GM12878 (cell line): Measurements from ENCODE around the gene RBMS3. TPM values are rescaled to one million over a fixed set of nuclear protein-coding genes. Genes with fewer than 3 reads are reported as not detected.

ENCODE experiments used
- ATAC-seq: fragments of 200-7000 bp; cut with Tn5 transposase; 3 replicates; pipeline ENCODE4 v1.9.1; 2020; ENCODE audit warnings: mild to moderate bottlenecking, moderate library complexity
- BruUV-seq: library from RNA; stranded (reverse); fragments of 400-500 nt; replicated peaks from 2 replicates; lab custom pipeline; 2021; lab: Mats Ljungman, UMichigan
- CTCF ChIA-PET: fragments of 300-600 bp; sonication (Branson Sonifier 250); formaldehyde crosslinking; extraction: SDS; loops from one replicate; lab custom pipeline; 2021; ENCODE audit warnings: inconsistent platforms; lab: Yijun Ruan, JAX
- POLR2A ChIA-PET: fragments of 350-600 bp; formaldehyde crosslinking; extraction: SDS; loops from one replicate; lab custom pipeline; 2021; ENCODE audit warnings: inconsistent platforms; lab: Charles Lee
- RAD21 ChIA-PET: fragments of 300-600 bp; sonication (Branson Sonifier 250); formaldehyde crosslinking; loops from one replicate; lab custom pipeline; 2023; ENCODE audit warnings: antibody characterized with exemption; ENCODE audit not compliant: unreplicated experiment; lab: Charles Lee
- SMC1A ChIA-PET: fragments of 300-600 bp; sonication (Branson Sonifier 250); formaldehyde crosslinking; loops from one replicate; lab custom pipeline; 2023; ENCODE audit not compliant: unreplicated experiment, uncharacterized antibody; lab: Charles Lee
- DNase-seq: peaks from one replicate; pipeline ENCODE4 v3.0.0-alpha.2; 2011; ENCODE audit warnings: low read depth, low spot score
- FAIRE-seq: peaks from 3 replicates; lab custom pipeline; 2011; peaks lifted over from hg19 to GRCh38; lab: Jason Lieb, UNC
- H2AFZ ChIP-seq: 2 replicates; pipeline ENCODE4 v1.6.0; 2011; ENCODE audit warnings: low read depth, low read length, control low read depth; ENCODE audit not compliant: control insufficient read depth
- H3K27ac ChIP-seq: 2 replicates; pipeline ENCODE4 v1.5.1; 2011; ENCODE audit warnings: control low read depth; ENCODE audit not compliant: control insufficient read depth, insufficient read depth
- H3K27me3 ChIP-seq, 2 experiments: replicated peaks in 1 of 2; 2 replicates each; pipeline versions ENCODE4 v1.6.0 to v1.6.1; 2011; ENCODE audit warnings: low read length in 1 of 2; ENCODE audit not compliant: control insufficient read depth in 2 of 2, insufficient read depth in 2 of 2
- H3K36me3 ChIP-seq, 2 experiments: 2 replicates each; pipeline ENCODE4 v1.5.1; 2011; ENCODE audit warnings: low read length in 1 of 2; ENCODE audit not compliant: control insufficient read depth in 2 of 2, insufficient read depth in 2 of 2
- H3K4me1 ChIP-seq: 2 replicates; pipeline ENCODE4 v1.6.1; 2011; ENCODE audit warnings: mild to moderate bottlenecking, low read length, moderate library complexity, mixed read lengths; ENCODE audit not compliant: control insufficient read depth, insufficient read depth
- H3K4me2 ChIP-seq: 2 replicates; pipeline ENCODE4 v1.6.0; 2011; ENCODE audit warnings: control low read depth; ENCODE audit not compliant: control insufficient read depth, insufficient read depth
- H3K4me3 ChIP-seq: fragments of 200-600 bp; sonication (generic); 2 replicates; pipeline ENCODE4 v1.5.1; 2016
- H3K79me2 ChIP-seq: 2 replicates; pipeline ENCODE4 v1.6.0; 2011; ENCODE audit warnings: low read length; ENCODE audit not compliant: control insufficient read depth, insufficient read depth
- H3K9ac ChIP-seq: 2 replicates; pipeline ENCODE4 v1.8.0; 2011; ENCODE audit warnings: low read length, control low read depth, mixed read lengths; ENCODE audit not compliant: control insufficient read depth, insufficient read depth
- H3K9me3 ChIP-seq: replicated peaks from 3 replicates; pipeline ENCODE4 v1.5.1; 2011; ENCODE audit warnings: mild to moderate bottlenecking, low read length; ENCODE audit not compliant: control insufficient read depth, insufficient read depth
- H4K20me1 ChIP-seq: 2 replicates; pipeline ENCODE4 v1.6.0; 2011; ENCODE audit not compliant: control insufficient read depth, insufficient read depth
- BMI1 ChIP-seq: fragments of 450-650 bp; IDR thresholded peaks from 2 replicates; pipeline ENCODE4 v1.6.1; 2016; ENCODE audit warnings: mild to moderate bottlenecking, moderate library complexity, borderline replicate concordance
- CHD4 ChIP-seq: fragments of 200-600 bp; sonication (generic); IDR thresholded peaks from 2 replicates; pipeline ENCODE4 v1.6.1; 2016; ENCODE audit warnings: mild to moderate bottlenecking
- CREM ChIP-seq: IDR thresholded peaks from 2 replicates; pipeline ENCODE4 v1.6.1; 2014; ENCODE audit warnings: antibody characterized with exemption, low read depth
- HDAC6 ChIP-seq: fragments of 200-600 bp; sonication (generic); IDR thresholded peaks from one replicate; pipeline ENCODE4 v1.8.0; 2017; ENCODE audit warnings: antibody characterized with exemption; ENCODE audit not compliant: unreplicated experiment
- KLF5 ChIP-seq: fragments of 450-650 bp; IDR thresholded peaks from 2 replicates; pipeline ENCODE4 v1.6.1; 2014; ENCODE audit warnings: mild to moderate bottlenecking; ENCODE audit not compliant: partially characterized antibody
- NR2F1 ChIP-seq: fragments of 450-650 bp; conservative IDR thresholded peaks from 2 replicates; pipeline ENCODE4 v1.6.1; 2017; ENCODE audit warnings: mild to moderate bottlenecking
- PML ChIP-seq: IDR thresholded peaks from 2 replicates; pipeline ENCODE4 v1.6.1; 2012; ENCODE audit warnings: low read length, inconsistent platforms
- SIX5 ChIP-seq: IDR thresholded peaks from 2 replicates; pipeline ENCODE4 v1.6.1; 2011; ENCODE audit warnings: mild to moderate bottlenecking, low read depth, low read length, moderate library complexity; ENCODE audit not compliant: severe bottlenecking
- SMARCA5 ChIP-seq: fragments of 450-650 bp; IDR thresholded peaks from 2 replicates; pipeline ENCODE4 v1.6.1; 2017; ENCODE audit warnings: mild to moderate bottlenecking
- SREBF1 ChIP-seq: IDR thresholded peaks from 2 replicates; pipeline ENCODE4 v1.6.1; 2012; ENCODE audit warnings: mild to moderate bottlenecking, low read length
- STAT1 ChIP-seq: fragments of 450-650 bp; conservative IDR thresholded peaks from 2 replicates; pipeline ENCODE4 v1.6.1; 2014; ENCODE audit warnings: antibody characterized with exemption, mild to moderate bottlenecking
- TCF3 ChIP-seq: IDR thresholded peaks from 2 replicates; pipeline ENCODE4 v1.6.1; 2012; ENCODE audit warnings: low read depth, mild to moderate bottlenecking, low read length, borderline replicate concordance; ENCODE audit not compliant: insufficient read depth
- ZNF384 ChIP-seq: IDR thresholded peaks from 2 replicates; pipeline ENCODE4 v1.6.1; 2012; ENCODE audit warnings: low read depth, mild to moderate bottlenecking, low read length, improper control_type of control experiment, borderline replicate concordance
- WGBS: methylation state at CpG from one replicate; pipeline ENCODE4 v1.1.6; 2016; ENCODE audit warnings: low lambda C conversion rate; ENCODE audit not compliant: insufficient replicate concordance, insufficient coverage; ENCODE audit errors: missing lambda C conversion rate; 5-methylcytosine and 5-hydroxymethylcytosine counted together
- in situ Hi-C: fragments of 300-500 bp; cut with MboI; formaldehyde crosslinking; loops from 9 replicates; pipeline ENCODE4 v1.14.3; 2018; ENCODE audit warnings: mixed read lengths
- intact Hi-C: fragments of 100-400 bp; cut with micrococcal nuclease; formaldehyde crosslinking; loops from one replicate; pipeline ENCODE4 v1.14.2; 2022; ENCODE audit not compliant: unreplicated experiment
- polyA plus RNA-seq, 11 experiments: library from polyadenylated mRNA; depleted of rRNA in 4 of 11; unstranded in 6 of 11; stranded (reverse) in 5 of 11; fragments of >200 nt; fragmentation: Nextera tagmentation in 4 of 11; fragmentation: Illumina TruSeq in 1 of 11; extraction: Ambion mirVana in 4 of 11; extraction: Trizol in 1 of 11; gene quantifications; 1 replicate in 1 of 11; 2 replicates in 10 of 11; pipeline versions ENCODE4 v1.2.1 to v1.2.3, GENCODE V29; 2011 to 2016; ENCODE audit warnings: inconsistent platforms in 2 of 11, missing spikeins in 2 of 11, low read depth in 1 of 11
- total RNA-seq, 4 experiments: library from RNA; depleted of rRNA in 3 of 4; stranded (reverse); fragments of >200 nt in 3 of 4; fragmentation: Illumina TruSeq in 1 of 4; extraction: Trizol in 1 of 4; gene quantifications; 2 replicates each; pipeline versions ENCODE4 v1.2.1 to v1.2.3, GENCODE V29; 2013 to 2021
- TF ChIP-seq, protein P1 (sequence below): IDR thresholded peaks from 2 replicates; pipeline ENCODE4 v1.6.1; 2011; ENCODE audit warnings: borderline replicate concordance, low read depth, mild to moderate bottlenecking, moderate library complexity, mixed read lengths, low read length; ENCODE audit not compliant: insufficient read depth; ENCODE audit errors: extremely low read length
- TF ChIP-seq, protein P2 (sequence below): fragments of 450-650 bp; IDR thresholded peaks from 2 replicates; pipeline ENCODE4 v1.6.1; 2016; ENCODE audit warnings: mild to moderate bottlenecking
- TF ChIP-seq, protein P3 (sequence below): IDR thresholded peaks from 2 replicates; pipeline ENCODE4 v1.6.1; 2011; ENCODE audit warnings: mild to moderate bottlenecking, low read depth, low read length, moderate library complexity; ENCODE audit not compliant: insufficient replicate concordance
- TF ChIP-seq, protein P4 (sequence below): fragments of 450-650 bp; formaldehyde crosslinking; IDR thresholded peaks from 2 replicates; pipeline ENCODE4 v1.4.0; 2020; ENCODE audit warnings: mild to moderate bottlenecking, moderate library complexity

The RBMS3 gene
- total and polyA plus RNA-seq, 10 of the 15 experiments (the other 5 are each of a cell fraction or from before 2014, with no cell fraction given) = 0.79 to 4.7 (median 3.1) TPM

DNA sequence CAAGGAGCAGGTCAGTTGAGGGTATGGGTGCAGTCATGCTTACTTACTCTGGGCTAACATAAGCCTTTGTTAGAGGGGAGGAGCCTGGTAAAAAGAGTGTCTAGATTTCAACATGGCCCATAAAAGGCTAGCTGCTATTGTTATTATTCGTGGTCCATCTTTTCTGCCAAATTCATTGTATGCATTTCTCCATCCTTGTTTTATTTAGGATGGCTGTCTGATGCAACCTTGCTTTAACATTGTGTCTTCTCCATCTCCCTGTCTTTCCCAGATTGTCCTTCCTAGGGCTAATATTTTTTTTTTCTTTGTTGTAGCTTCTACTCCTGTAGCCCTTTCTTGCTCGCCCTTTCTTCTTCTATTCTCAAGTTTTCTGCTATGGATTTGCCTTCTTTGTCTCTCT, 12.6 kb downstream of the RBMS3 start:
- Histone ChIP-seq H3K9me3 (no peaks in the 10 kb centered on the region; the same call in 2 of the 3 replicates), H3K27me3 (no peaks in the 10 kb centered on the region), H3K27ac (no peak overlapping the region), H3K4me3 (no peak overlapping the region), H4K20me1 (no peaks in the 10 kb centered on the region), H2AFZ (no peak overlapping the region), H3K4me2 (no peak overlapping the region), H3K9ac (no peak overlapping the region), H3K36me3 (no peaks in the 10 kb centered on the region), H3K79me2 (no peaks in the 10 kb centered on the region), H3K4me1 (no peaks in the 10 kb centered on the region)
- in situ Hi-C loops = no loop called here
- ChIA-PET CTCF (interaction anchor here (0.7 to 1.6 kb wide), 2 partner anchors 24 to 143 kb away, joined by 3 read pairs; no protein-coding TSS in a partner anchor), RAD21 (no interaction called here), SMC1A (interaction anchor here (0.6 to 15.7 kb wide), 4 partner anchors 14 to 215 kb away, joined by 3 to 307 read pairs (median 5); no protein-coding TSS in a partner anchor), POLR2A (interaction anchor here (1.6 kb wide), 1 partner anchor 26 kb away, joined by 5 read pairs; no protein-coding TSS in a partner anchor)
- BruUV-seq = no TSS peak
- FAIRE-seq = no peak
- intact Hi-C loops = no loop called here
- DNase-seq = no peak
- peak; percentile 43 for ATAC-seq
- 21% methylated on average over 2 of the region's 2 CpGs for WGBS
- TF ChIP-seq TCF3 (no peak), BMI1 (no peak), SIX5 (no peak), CREM (no peak), PML (no peak), KLF5 (no peak), NR2F1 (no peak), CHD4 (no peak), HDAC6 (no peak), SMARCA5 (no peak), STAT1 (no peak), ZNF384 (no peak), SREBF1 (no peak)
- TF ChIP-seq, protein P1, sequence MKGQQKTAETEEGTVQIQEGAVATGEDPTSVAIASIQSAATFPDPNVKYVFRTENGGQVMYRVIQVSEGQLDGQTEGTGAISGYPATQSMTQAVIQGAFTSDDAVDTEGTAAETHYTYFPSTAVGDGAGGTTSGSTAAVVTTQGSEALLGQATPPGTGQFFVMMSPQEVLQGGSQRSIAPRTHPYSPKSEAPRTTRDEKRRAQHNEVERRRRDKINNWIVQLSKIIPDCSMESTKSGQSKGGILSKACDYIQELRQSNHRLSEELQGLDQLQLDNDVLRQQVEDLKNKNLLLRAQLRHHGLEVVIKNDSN = no peak
- TF ChIP-seq, protein P2, sequence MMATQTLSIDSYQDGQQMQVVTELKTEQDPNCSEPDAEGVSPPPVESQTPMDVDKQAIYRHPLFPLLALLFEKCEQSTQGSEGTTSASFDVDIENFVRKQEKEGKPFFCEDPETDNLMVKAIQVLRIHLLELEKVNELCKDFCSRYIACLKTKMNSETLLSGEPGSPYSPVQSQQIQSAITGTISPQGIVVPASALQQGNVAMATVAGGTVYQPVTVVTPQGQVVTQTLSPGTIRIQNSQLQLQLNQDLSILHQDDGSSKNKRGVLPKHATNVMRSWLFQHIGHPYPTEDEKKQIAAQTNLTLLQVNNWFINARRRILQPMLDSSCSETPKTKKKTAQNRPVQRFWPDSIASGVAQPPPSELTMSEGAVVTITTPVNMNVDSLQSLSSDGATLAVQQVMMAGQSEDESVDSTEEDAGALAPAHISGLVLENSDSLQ = no peak
- TF ChIP-seq, protein P3, sequence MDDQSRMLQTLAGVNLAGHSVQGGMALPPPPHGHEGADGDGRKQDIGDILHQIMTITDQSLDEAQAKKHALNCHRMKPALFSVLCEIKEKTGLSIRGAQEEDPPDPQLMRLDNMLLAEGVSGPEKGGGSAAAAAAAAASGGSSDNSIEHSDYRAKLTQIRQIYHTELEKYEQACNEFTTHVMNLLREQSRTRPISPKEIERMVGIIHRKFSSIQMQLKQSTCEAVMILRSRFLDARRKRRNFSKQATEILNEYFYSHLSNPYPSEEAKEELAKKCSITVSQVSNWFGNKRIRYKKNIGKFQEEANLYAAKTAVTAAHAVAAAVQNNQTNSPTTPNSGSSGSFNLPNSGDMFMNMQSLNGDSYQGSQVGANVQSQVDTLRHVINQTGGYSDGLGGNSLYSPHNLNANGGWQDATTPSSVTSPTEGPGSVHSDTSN = no peak
- TF ChIP-seq, protein P4, sequence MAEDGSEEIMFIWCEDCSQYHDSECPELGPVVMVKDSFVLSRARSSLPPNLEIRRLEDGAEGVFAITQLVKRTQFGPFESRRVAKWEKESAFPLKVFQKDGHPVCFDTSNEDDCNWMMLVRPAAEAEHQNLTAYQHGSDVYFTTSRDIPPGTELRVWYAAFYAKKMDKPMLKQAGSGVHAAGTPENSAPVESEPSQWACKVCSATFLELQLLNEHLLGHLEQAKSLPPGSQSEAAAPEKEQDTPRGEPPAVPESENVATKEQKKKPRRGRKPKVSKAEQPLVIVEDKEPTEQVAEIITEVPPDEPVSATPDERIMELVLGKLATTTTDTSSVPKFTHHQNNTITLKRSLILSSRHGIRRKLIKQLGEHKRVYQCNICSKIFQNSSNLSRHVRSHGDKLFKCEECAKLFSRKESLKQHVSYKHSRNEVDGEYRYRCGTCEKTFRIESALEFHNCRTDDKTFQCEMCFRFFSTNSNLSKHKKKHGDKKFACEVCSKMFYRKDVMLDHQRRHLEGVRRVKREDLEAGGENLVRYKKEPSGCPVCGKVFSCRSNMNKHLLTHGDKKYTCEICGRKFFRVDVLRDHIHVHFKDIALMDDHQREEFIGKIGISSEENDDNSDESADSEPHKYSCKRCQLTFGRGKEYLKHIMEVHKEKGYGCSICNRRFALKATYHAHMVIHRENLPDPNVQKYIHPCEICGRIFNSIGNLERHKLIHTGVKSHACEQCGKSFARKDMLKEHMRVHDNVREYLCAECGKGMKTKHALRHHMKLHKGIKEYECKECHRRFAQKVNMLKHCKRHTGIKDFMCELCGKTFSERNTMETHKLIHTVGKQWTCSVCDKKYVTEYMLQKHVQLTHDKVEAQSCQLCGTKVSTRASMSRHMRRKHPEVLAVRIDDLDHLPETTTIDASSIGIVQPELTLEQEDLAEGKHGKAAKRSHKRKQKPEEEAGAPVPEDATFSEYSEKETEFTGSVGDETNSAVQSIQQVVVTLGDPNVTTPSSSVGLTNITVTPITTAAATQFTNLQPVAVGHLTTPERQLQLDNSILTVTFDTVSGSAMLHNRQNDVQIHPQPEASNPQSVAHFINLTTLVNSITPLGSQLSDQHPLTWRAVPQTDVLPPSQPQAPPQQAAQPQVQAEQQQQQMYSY (CRISPR knock-in tag) = no peak
